Fibroblast of lung (primary cell): Measurements from ENCODE around the gene GTPBP3. TPM values are rescaled to one million over a fixed set of nuclear protein-coding genes. Genes with fewer than 3 reads are reported as not detected.

Experiments
- DNase-seq, 2 donors: peaks; one replicate each; pipeline versions ENCODE4 v3.0.0 to v3.0.0-alpha.2; 2010; ENCODE audit warnings: low read depth in 2 of 2
- H2AFZ ChIP-seq: 2 replicates; pipeline ENCODE4 v1.5.1; 2012; ENCODE audit warnings: low read length, control low read depth, inconsistent platforms
- H3K27ac ChIP-seq: 2 replicates; pipeline ENCODE4 v1.5.1; 2011; ENCODE audit warnings: low read length, control low read depth; ENCODE audit not compliant: insufficient read depth
- H3K27me3 ChIP-seq: 2 replicates; pipeline ENCODE4 v1.5.1; 2011; ENCODE audit warnings: mild to moderate bottlenecking, low read length; ENCODE audit not compliant: control insufficient read depth, insufficient read depth
- H3K36me3 ChIP-seq: 2 replicates; pipeline ENCODE4 v1.5.1; 2011; ENCODE audit warnings: low read length; ENCODE audit not compliant: control insufficient read depth, insufficient read depth
- H3K4me1 ChIP-seq: 2 replicates; pipeline ENCODE4 v1.5.1; 2011; ENCODE audit warnings: low read length; ENCODE audit not compliant: control insufficient read depth, insufficient read depth; ENCODE audit errors: extremely low read depth
- H3K4me2 ChIP-seq: 2 replicates; pipeline ENCODE4 v1.5.1; 2011; ENCODE audit warnings: low read length, control low read depth; ENCODE audit not compliant: insufficient read depth; ENCODE audit errors: extremely low read depth
- H3K4me3 ChIP-seq, 4 experiments: fragments of 200-600 bp in 1 of 4; sonication (generic) in 1 of 4; replicated peaks in 1 of 4; 2 replicates each; pipeline ENCODE4 v1.5.1; 2011 to 2016; ENCODE audit warnings: low read length in 4 of 4, low read depth in 3 of 4, mild to moderate bottlenecking in 3 of 4, control low read depth in 2 of 4, inconsistent platforms in 1 of 4, mixed read lengths in 1 of 4; ENCODE audit not compliant: insufficient read depth in 1 of 4; ENCODE audit errors: control extremely low read depth in 1 of 4
- H3K79me2 ChIP-seq: 2 replicates; pipeline ENCODE4 v1.5.1; 2012; ENCODE audit warnings: mild to moderate bottlenecking, low read length, inconsistent platforms; ENCODE audit not compliant: control insufficient read depth, insufficient read depth
- H3K9ac ChIP-seq: 2 replicates; pipeline ENCODE4 v1.5.1; 2011; ENCODE audit warnings: mild to moderate bottlenecking, low read length, control low read depth; ENCODE audit not compliant: insufficient read depth
- H3K9me3 ChIP-seq: 2 replicates; pipeline ENCODE4 v1.5.1; 2012; ENCODE audit warnings: low read depth, low read length; ENCODE audit not compliant: control insufficient read depth, insufficient read depth
- H4K20me1 ChIP-seq: 2 replicates; pipeline ENCODE4 v1.5.1; 2011; ENCODE audit warnings: low read length; ENCODE audit not compliant: control insufficient read depth, insufficient read depth; ENCODE audit errors: extremely low read depth
- EZH2 ChIP-seq: IDR thresholded peaks from 2 replicates; pipeline ENCODE4 v1.5.1; 2012; ENCODE audit warnings: low read length, control low read depth, mild to moderate bottlenecking; ENCODE audit errors: missing control alignments
- polyA plus RNA-seq, 2 donors: library from polyadenylated mRNA; depleted of rRNA in 1 of 2; stranded (reverse) in 1 of 2; unstranded in 1 of 2; fragments of >200 nt; gene quantifications; 2 replicates each; pipeline ENCODE4 v1.2.1, GENCODE V29; 2011 to 2012; ENCODE audit warnings: missing spikeins in 1 of 2
- total RNA-seq: library from RNA; depleted of rRNA; stranded (reverse); fragments of >200 nt; gene quantifications from 2 replicates; pipeline ENCODE4 v1.2.1, GENCODE V29; 2014
- TF ChIP-seq, protein P1 (sequence below), 2 donors: IDR thresholded peaks in 1 of 2; conservative IDR thresholded peaks in 1 of 2; 1 replicate in 1 of 2; 2 replicates in 1 of 2; pipeline ENCODE4 v1.5.1; 2011 to 2012; ENCODE audit warnings: low read length in 2 of 2, control low read depth in 1 of 2, inconsistent platforms in 1 of 2, low read depth in 1 of 2, mild to moderate bottlenecking in 1 of 2

GTPBP3 gene
- total and polyA plus RNA-seq, 2 donors (not counting 1 experiment from before 2014, with no cell fraction given): 3.7 to 11.1 TPM

GRCh38 chr19:17302391-17303166, 34.8 kb upstream of the GTPBP3 start:
- H3K27ac ChIP-seq: peak overlapping the region; percentile 32
- H3K4me2 ChIP-seq: peak overlapping the region; percentile 71
- H3K9me3 ChIP-seq: no peaks in the 10 kb centered on the region
- H3K79me2 ChIP-seq: no peaks in the 10 kb centered on the region
- TF ChIP-seq, protein P1, sequence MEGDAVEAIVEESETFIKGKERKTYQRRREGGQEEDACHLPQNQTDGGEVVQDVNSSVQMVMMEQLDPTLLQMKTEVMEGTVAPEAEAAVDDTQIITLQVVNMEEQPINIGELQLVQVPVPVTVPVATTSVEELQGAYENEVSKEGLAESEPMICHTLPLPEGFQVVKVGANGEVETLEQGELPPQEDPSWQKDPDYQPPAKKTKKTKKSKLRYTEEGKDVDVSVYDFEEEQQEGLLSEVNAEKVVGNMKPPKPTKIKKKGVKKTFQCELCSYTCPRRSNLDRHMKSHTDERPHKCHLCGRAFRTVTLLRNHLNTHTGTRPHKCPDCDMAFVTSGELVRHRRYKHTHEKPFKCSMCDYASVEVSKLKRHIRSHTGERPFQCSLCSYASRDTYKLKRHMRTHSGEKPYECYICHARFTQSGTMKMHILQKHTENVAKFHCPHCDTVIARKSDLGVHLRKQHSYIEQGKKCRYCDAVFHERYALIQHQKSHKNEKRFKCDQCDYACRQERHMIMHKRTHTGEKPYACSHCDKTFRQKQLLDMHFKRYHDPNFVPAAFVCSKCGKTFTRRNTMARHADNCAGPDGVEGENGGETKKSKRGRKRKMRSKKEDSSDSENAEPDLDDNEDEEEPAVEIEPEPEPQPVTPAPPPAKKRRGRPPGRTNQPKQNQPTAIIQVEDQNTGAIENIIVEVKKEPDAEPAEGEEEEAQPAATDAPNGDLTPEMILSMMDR (conservative IDR thresholded peaks at IDR 0.05 in 1 of 2, IDR thresholded peaks at IDR 0.05 in 1 of 2; ENCODE audit: low read depth in 1 of 2, low read length in 2 of 2): no peak
- no peak for TF ChIP-seq EZH2
- H3K9ac ChIP-seq: peak overlapping the region; percentile 62
- DNase-seq: no peak
- H3K4me1 ChIP-seq: peaks cover 5% of the 10 kb centered on the region
- peak overlapping the region; percentile 35 for H2AFZ ChIP-seq
- H4K20me1 ChIP-seq: no peaks in the 10 kb centered on the region
- H3K4me3 ChIP-seq: peak overlapping the region; percentile 55 to 78 (median 58)
- no peaks in the 10 kb centered on the region for H3K36me3 ChIP-seq
- no peaks in the 10 kb centered on the region for H3K27me3 ChIP-seq

- Histone ChIP-seq H3K9me3 (no peaks in the 10 kb centered on the region), H3K27me3 (no peaks in the 10 kb centered on the region), H3K4me2 (peak within 1 kb of the TSS; percentile 71), H4K20me1 (no peaks in the 10 kb centered on the region), H2AFZ (peak within 1 kb of the TSS; percentile 35), H3K27ac (peak within 1 kb of the TSS; percentile 32), H3K4me1 (peaks cover 5% of the 10 kb centered on the region), H3K79me2 (no peaks in the 10 kb centered on the region), H3K4me3 (peak within 1 kb of the TSS; percentile 55 to 78 (median 58)), H3K9ac (peak within 1 kb of the TSS; percentile 62), H3K36me3 (no peaks in the 10 kb centered on the region)
- TF ChIP-seq, protein P1 (conservative IDR thresholded peaks at IDR 0.05 in 1 of 2, IDR thresholded peaks at IDR 0.05 in 1 of 2; ENCODE audit: low read depth in 1 of 2, low read length in 2 of 2): peak; percentile 30 to 37
- no peak for TF ChIP-seq EZH2
- DNase-seq: peak; percentile 91 to 96
These were observed 34.0 kb upstream of the GTPBP3 start, which contains the start of gene ABHD8 for GRCh38 chr19:17303167-17303939. ABHD8 (minus strand) TSS chr19:17303425; CDS start chr19:17301616, 1,809 bp downstream.

- peak overlapping the region in 1 of 4 experiments; percentile 78 for H3K4me3 ChIP-seq
- H3K4me2 ChIP-seq: no peak overlapping the region
- H3K9ac ChIP-seq: no peak overlapping the region
- no peaks in the 10 kb centered on the region for H3K79me2 ChIP-seq
- no peak overlapping the region for H3K27ac ChIP-seq
- no peaks in the 10 kb centered on the region for H4K20me1 ChIP-seq
- no peaks in the 10 kb centered on the region for H3K9me3 ChIP-seq
- TF ChIP-seq, protein P1 (conservative IDR thresholded peaks at IDR 0.05 in 1 of 2, IDR thresholded peaks at IDR 0.05 in 1 of 2; ENCODE audit: low read depth in 1 of 2, low read length in 2 of 2): no peak
- TF ChIP-seq EZH2: no peak
- peaks cover 5% of the 10 kb centered on the region for H3K4me1 ChIP-seq
- no peaks in the 10 kb centered on the region for H3K36me3 ChIP-seq
- DNase-seq: no peak
- H3K27me3 ChIP-seq: no peaks in the 10 kb centered on the region
- H2AFZ ChIP-seq: no peak overlapping the region
These were observed 33.4 kb upstream of the GTPBP3 start for GRCh38 chr19:17303940-17304267.
